Measurements from ENCODE around the gene PCSK2.

The PCSK2 gene

GRCh38 chr20:17436664-17437063, 209.8 kb downstream of the PCSK2 start:
- Histone ChIP-seq H3K27ac (no peak overlapping the region), H3K27me3 (ENCODE audit: insufficient read depth, low read depth, severe bottlenecking) (no peaks in the 10 kb centered on the region), H3K4me3 (ENCODE audit: low read depth, low read length) (no peak overlapping the region), H3K9me3 (ENCODE audit: severe bottlenecking) (no peaks in the 10 kb centered on the region), H3K36me3 (peaks cover 7% of the 10 kb centered on the region)
- DNase-seq: no peak
- TF ChIP-seq, protein P1, sequence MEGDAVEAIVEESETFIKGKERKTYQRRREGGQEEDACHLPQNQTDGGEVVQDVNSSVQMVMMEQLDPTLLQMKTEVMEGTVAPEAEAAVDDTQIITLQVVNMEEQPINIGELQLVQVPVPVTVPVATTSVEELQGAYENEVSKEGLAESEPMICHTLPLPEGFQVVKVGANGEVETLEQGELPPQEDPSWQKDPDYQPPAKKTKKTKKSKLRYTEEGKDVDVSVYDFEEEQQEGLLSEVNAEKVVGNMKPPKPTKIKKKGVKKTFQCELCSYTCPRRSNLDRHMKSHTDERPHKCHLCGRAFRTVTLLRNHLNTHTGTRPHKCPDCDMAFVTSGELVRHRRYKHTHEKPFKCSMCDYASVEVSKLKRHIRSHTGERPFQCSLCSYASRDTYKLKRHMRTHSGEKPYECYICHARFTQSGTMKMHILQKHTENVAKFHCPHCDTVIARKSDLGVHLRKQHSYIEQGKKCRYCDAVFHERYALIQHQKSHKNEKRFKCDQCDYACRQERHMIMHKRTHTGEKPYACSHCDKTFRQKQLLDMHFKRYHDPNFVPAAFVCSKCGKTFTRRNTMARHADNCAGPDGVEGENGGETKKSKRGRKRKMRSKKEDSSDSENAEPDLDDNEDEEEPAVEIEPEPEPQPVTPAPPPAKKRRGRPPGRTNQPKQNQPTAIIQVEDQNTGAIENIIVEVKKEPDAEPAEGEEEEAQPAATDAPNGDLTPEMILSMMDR (IDR thresholded peaks at IDR 0.05; ENCODE audit: low read depth, low read length): no peak

GRCh38 chr20:17437251-17437650, 210.4 kb downstream of the PCSK2 start:
- no peak overlapping the region for H3K4me3 ChIP-seq (ENCODE audit: low read depth, low read length)
- no peak overlapping the region for H3K27ac ChIP-seq
- peaks cover 7% of the 10 kb centered on the region for H3K36me3 ChIP-seq
- no peaks in the 10 kb centered on the region for H3K9me3 ChIP-seq (ENCODE audit: severe bottlenecking)
- H3K27me3 ChIP-seq (ENCODE audit: insufficient read depth, low read depth, severe bottlenecking): no peaks in the 10 kb centered on the region
- TF ChIP-seq, protein P1 (IDR thresholded peaks at IDR 0.05; ENCODE audit: low read depth, low read length): no peak
- DNase-seq: no peak

DNA sequence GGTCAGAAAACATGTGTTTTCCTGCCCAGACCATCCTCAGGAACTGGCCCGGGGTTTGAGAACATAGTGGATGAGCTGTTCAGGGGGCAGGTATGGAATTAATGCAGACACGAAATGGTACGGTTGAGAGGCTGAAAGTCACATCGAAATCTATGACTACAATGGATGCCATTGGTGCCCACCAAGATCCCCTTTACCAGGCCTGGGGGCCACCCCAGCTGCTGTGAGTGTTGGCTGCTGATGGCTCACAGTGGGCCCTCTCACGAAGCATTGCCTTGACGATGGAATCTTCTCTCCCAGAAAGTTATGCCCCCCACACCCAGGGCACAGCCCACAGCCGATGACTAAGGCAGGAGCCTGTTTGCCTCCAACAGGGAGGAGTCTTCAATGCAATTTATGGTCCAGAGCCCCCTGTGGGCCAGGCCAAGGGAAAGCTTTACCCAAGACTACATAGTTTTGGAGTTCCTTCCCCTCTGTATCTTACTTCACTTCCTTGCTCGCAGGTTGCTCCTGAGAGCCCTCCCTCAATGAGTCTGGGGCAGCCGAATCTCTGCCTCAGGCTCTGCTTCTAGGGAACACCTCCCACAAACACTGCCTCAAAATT, 211.7 kb downstream of the PCSK2 start:
- no peak overlapping the region for H3K4me3 ChIP-seq (ENCODE audit: low read depth, low read length)
- DNase-seq: no peak
- no peaks in the 10 kb centered on the region for H3K9me3 ChIP-seq (ENCODE audit: severe bottlenecking)
- peaks cover 7% of the 10 kb centered on the region for H3K36me3 ChIP-seq
- TF ChIP-seq, protein P1 (IDR thresholded peaks at IDR 0.05; ENCODE audit: low read depth, low read length): peak; percentile 15; the same call in 1 of the 2 replicates
- H3K27ac ChIP-seq: no peak overlapping the region
- H3K27me3 ChIP-seq (ENCODE audit: insufficient read depth, low read depth, severe bottlenecking): no peaks in the 10 kb centered on the region

- Histone ChIP-seq H3K4me3 (ENCODE audit: low read depth, low read length) (no peak overlapping the region), H3K27me3 (ENCODE audit: insufficient read depth, low read depth, severe bottlenecking) (no peaks in the 10 kb centered on the region), H3K27ac (no peak overlapping the region), H3K9me3 (ENCODE audit: severe bottlenecking) (no peaks in the 10 kb centered on the region), H3K36me3 (peaks cover 7% of the 10 kb centered on the region)
- no peak for DNase-seq
- TF ChIP-seq, protein P1 (IDR thresholded peaks at IDR 0.05; ENCODE audit: low read depth, low read length): no peak
Measured at GRCh38 chr20:17439616-17440296, 212.9 kb downstream of the PCSK2 start.

DNA sequence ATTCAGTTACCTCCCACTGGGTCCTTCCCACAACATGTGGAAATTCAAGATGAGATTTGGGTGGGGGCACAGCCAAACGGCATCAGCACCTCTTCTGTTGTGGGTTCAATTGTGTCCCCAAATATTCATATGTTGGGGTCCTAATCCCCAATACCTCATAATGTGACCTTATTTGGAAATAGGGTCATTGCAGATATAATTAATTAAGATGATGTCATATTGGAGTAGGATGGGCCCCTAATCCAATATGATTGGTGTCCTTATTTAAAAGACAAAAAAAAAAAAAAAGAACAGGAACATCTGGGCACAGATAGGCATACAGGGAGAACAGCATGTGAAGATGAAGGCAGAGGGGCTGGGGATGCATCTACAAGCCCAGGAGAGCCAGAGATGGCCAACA, 214.9 kb downstream of the PCSK2 start:
- no peak for DNase-seq
- Histone ChIP-seq H3K4me3 (ENCODE audit: low read depth, low read length) (no peak overlapping the region), H3K27ac (no peak overlapping the region), H3K36me3 (peaks cover 3% of the 10 kb centered on the region), H3K27me3 (ENCODE audit: insufficient read depth, low read depth, severe bottlenecking) (no peaks in the 10 kb centered on the region), H3K9me3 (ENCODE audit: severe bottlenecking) (no peaks in the 10 kb centered on the region)
- TF ChIP-seq, protein P1 (IDR thresholded peaks at IDR 0.05; ENCODE audit: low read depth, low read length): no peak
